HCT116 (cell line): ENCODE measurements around the gene NFKBIZ. TPM values are rescaled to one million over a fixed set of nuclear protein-coding genes. Genes with fewer than 3 reads are reported as not detected.

Source experiments
- ATAC-seq: fragments of 200-7000 bp; cut with Tn5 transposase; 2 replicates; pipeline ENCODE4 v1.9.1; 2020; ENCODE audit warnings: mild to moderate bottlenecking, moderate library complexity
- BruUV-seq: library from RNA; stranded (reverse); fragments of 400-500 nt; replicated peaks from 2 replicates; lab custom pipeline; 2021; lab: Mats Ljungman, UMichigan
- CTCF ChIA-PET: fragments of 300-600 bp; sonication (Branson Sonifier 250); formaldehyde crosslinking; loops from one replicate; lab custom pipeline; 2021; ENCODE audit warnings: antibody characterized with exemption; lab: Charles Lee
- POLR2A ChIA-PET: fragments of 300-600, 350-600 bp; sonication (Branson Sonifier 250); formaldehyde crosslinking; loops from one replicate; lab custom pipeline; 2021; ENCODE audit warnings: antibody characterized with exemption; lab: Charles Lee
- RAD21 ChIA-PET, 2 experiments: fragments of 300-600 bp; sonication (Branson Sonifier 250); formaldehyde crosslinking; loops; one replicate each; lab custom pipeline; 2023; ENCODE audit warnings: low total read pairs in 2 of 2; ENCODE audit not compliant: uncharacterized antibody in 2 of 2, unreplicated experiment in 2 of 2, low non-redundant PET in 1 of 2; lab: Charles Lee
- DNase-seq: peaks from one replicate; pipeline ENCODE4 v3.0.0-alpha.2; 2010; ENCODE audit warnings: low read depth, low spot score
- H2AFZ ChIP-seq: fragments of 200-600 bp; shearing (Covaris generic), sonication (generic); 2 replicates; pipeline ENCODE4 v1.6.1; 2017; ENCODE audit warnings: low read depth, mixed run types, mixed read lengths, antibody characterized with exemption, low read length; ENCODE audit not compliant: poor library complexity, severe bottlenecking
- H3K27ac ChIP-seq: 2 replicates; pipeline ENCODE4 v1.5.1; 2012; ENCODE audit warnings: low read depth, low read length
- H3K27me3 ChIP-seq: fragments of 200-600 bp; sonication (generic); 2 replicates; pipeline ENCODE4 v1.6.1; 2016; ENCODE audit warnings: mixed run types, low read length, mixed read lengths; ENCODE audit not compliant: insufficient read depth
- H3K36me3 ChIP-seq, 2 experiments: fragments of 200-500 bp in 1 of 2; fragments of 200-600 bp in 1 of 2; sonication (Bioruptor generic) in 1 of 2; sonication (generic) in 1 of 2; 2 replicates each; pipeline versions ENCODE4 v1.5.1 to v1.6.1; 2014 to 2016; ENCODE audit warnings: low read length in 2 of 2, inconsistent platforms in 1 of 2, mixed read lengths in 1 of 2, mixed run types in 1 of 2; ENCODE audit not compliant: insufficient read depth in 2 of 2, control insufficient read depth in 1 of 2
- H3K4me1 ChIP-seq, 2 experiments: fragments of 200-600 bp in 1 of 2; sonication (generic) in 1 of 2; 2 replicates each; pipeline versions ENCODE4 v1.5.1 to v1.6.1; 2012 to 2017; ENCODE audit warnings: low read length in 2 of 2, inconsistent platforms in 1 of 2, mild to moderate bottlenecking in 1 of 2, mixed read lengths in 1 of 2, mixed run types in 1 of 2, moderate library complexity in 1 of 2; ENCODE audit not compliant: insufficient read depth in 2 of 2, control insufficient read depth in 1 of 2
- H3K4me2 ChIP-seq: fragments of 200-600 bp; sonication (generic); 2 replicates; pipeline ENCODE4 v1.6.1; 2017; ENCODE audit warnings: mixed run types, low read length, mixed read lengths
- H3K4me3 ChIP-seq, 2 experiments: fragments of 200-600 bp in 1 of 2; sonication (generic) in 1 of 2; replicated peaks in 1 of 2; 2 replicates each; pipeline ENCODE4 v1.5.1; 2011 to 2016; ENCODE audit warnings: low read length in 2 of 2, control low read depth in 1 of 2, low read depth in 1 of 2, mild to moderate bottlenecking in 1 of 2, mixed read lengths in 1 of 2, mixed run types in 1 of 2
- H3K79me2 ChIP-seq: fragments of 200-600 bp; sonication (generic); 2 replicates; pipeline ENCODE4 v1.6.1; 2017; ENCODE audit warnings: mild to moderate bottlenecking, mixed run types, low read length, moderate library complexity, mixed read lengths; ENCODE audit not compliant: insufficient read depth
- H3K9ac ChIP-seq: fragments of 200-600 bp; sonication (generic); 2 replicates; pipeline ENCODE4 v1.6.1; 2016; ENCODE audit warnings: low read length, mixed read lengths
- H3K9me2 ChIP-seq: fragments of 200-600 bp; sonication (generic), shearing (Covaris generic); 2 replicates; pipeline ENCODE4 v1.6.1; 2017; ENCODE audit warnings: mixed run types, mild to moderate bottlenecking, moderate library complexity; ENCODE audit not compliant: insufficient read depth
- H3K9me3 ChIP-seq, 2 experiments: fragments of 200-500 bp in 1 of 2; fragments of 200-600 bp in 1 of 2; sonication (Bioruptor generic) in 1 of 2; sonication (generic) in 1 of 2; 2 replicates each; pipeline ENCODE4 v1.6.1; 2014 to 2017; ENCODE audit warnings: low read length in 2 of 2, mixed read lengths in 2 of 2, inconsistent platforms in 1 of 2, low read depth in 1 of 2, mild to moderate bottlenecking in 1 of 2, mixed run types in 1 of 2, moderate library complexity in 1 of 2; ENCODE audit not compliant: control insufficient read depth in 1 of 2, insufficient read depth in 1 of 2
- H4K20me1 ChIP-seq: fragments of 200-600 bp; sonication (generic), shearing (Covaris generic); 2 replicates; pipeline ENCODE4 v1.6.1; 2017; ENCODE audit warnings: mixed run types, mild to moderate bottlenecking, moderate library complexity; ENCODE audit not compliant: insufficient read depth
- CBX3 ChIP-seq: IDR thresholded peaks from 2 replicates; pipeline ENCODE4 v1.6.1; 2012; ENCODE audit warnings: low read depth
- EGR1 ChIP-seq: IDR thresholded peaks from 2 replicates; pipeline ENCODE4 v1.6.1; 2012; ENCODE audit warnings: low read depth
- EZH2 ChIP-seq: fragments of 200-600 bp; sonication (generic); IDR thresholded peaks from 2 replicates; pipeline ENCODE4 v1.6.1; 2017; ENCODE audit warnings: antibody characterized with exemption, mixed run types
- FOSL1 ChIP-seq: IDR thresholded peaks from 2 replicates; pipeline ENCODE4 v1.6.1; 2012; ENCODE audit warnings: low read depth
- TCF7L2 ChIP-seq: IDR thresholded peaks from 2 replicates; pipeline ENCODE4 v1.7.0; 2011; ENCODE audit warnings: borderline replicate concordance, inconsistent platforms; ENCODE audit not compliant: insufficient read depth, insufficient read length; ENCODE audit errors: extremely low read depth
- ZFX ChIP-seq: fragments of 450-650 bp; IDR thresholded peaks from 2 replicates; pipeline ENCODE4 v1.6.1; 2017
- ZNF274 ChIP-seq: fragments of 200-500 bp; sonication (Bioruptor generic); IDR thresholded peaks from 2 replicates; pipeline ENCODE4 v1.6.1; 2014; ENCODE audit warnings: mild to moderate bottlenecking, low read depth, low read length, inconsistent platforms
- intact Hi-C: fragments of 100-400 bp; cut with micrococcal nuclease; formaldehyde crosslinking; loops from 2 replicates; pipeline ENCODE4 v1.10.0; 2022
- total RNA-seq: library from RNA; stranded (reverse); gene quantifications from one replicate; pipeline ENCODE4 v1.2.1, GENCODE V29; 2021; ENCODE audit not compliant: unreplicated experiment
- TF ChIP-seq, protein P1 (sequence below): IDR thresholded peaks from 2 replicates; pipeline ENCODE4 v1.6.1; 2011; ENCODE audit warnings: mild to moderate bottlenecking, low read length, moderate library complexity; ENCODE audit not compliant: insufficient replicate concordance; ENCODE audit errors: extremely low read depth
- TF ChIP-seq, protein P2 (sequence below), 3 experiments: fragments of 200-600 bp in 1 of 3; sonication (generic) in 1 of 3; IDR thresholded peaks in 2 of 3; conservative IDR thresholded peaks in 1 of 3; 2 replicates each; pipeline ENCODE4 v1.5.1; 2012 to 2017; ENCODE audit warnings: low read depth in 2 of 3, low read length in 2 of 3, antibody characterized with exemption in 1 of 3, borderline replicate concordance in 1 of 3, control low read depth in 1 of 3, mild to moderate bottlenecking in 1 of 3, mixed read lengths in 1 of 3, mixed run types in 1 of 3, moderate library complexity in 1 of 3; ENCODE audit not compliant: insufficient read depth in 1 of 3
- TF ChIP-seq, protein P3 (sequence below): IDR thresholded peaks from 2 replicates; pipeline ENCODE4 v1.6.1; 2012

Gene NFKBIZ
- total RNA-seq, 1 experiment from 2014 or later, result 12.2 TPM

DNA sequence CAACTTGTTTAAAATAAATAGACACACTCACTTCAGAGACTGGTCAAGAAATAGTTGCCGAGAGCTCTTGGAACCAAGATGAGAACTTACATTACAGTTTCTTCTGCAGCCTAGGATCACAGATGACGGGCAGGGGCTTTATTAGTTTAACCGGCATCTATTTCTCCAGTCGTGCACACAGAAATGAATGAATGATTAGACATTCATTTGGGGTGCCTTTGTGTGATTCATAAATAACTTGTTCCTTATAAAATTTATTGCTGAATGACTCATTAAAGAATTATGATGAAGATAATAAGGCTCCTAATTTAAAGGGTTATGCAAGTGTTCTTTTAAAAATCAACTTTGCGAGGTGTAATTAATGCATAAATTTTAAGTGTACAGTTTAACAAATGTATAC lies 20.8 kb downstream of the NFKBIZ start (continued):
- TF ChIP-seq, protein P1, sequence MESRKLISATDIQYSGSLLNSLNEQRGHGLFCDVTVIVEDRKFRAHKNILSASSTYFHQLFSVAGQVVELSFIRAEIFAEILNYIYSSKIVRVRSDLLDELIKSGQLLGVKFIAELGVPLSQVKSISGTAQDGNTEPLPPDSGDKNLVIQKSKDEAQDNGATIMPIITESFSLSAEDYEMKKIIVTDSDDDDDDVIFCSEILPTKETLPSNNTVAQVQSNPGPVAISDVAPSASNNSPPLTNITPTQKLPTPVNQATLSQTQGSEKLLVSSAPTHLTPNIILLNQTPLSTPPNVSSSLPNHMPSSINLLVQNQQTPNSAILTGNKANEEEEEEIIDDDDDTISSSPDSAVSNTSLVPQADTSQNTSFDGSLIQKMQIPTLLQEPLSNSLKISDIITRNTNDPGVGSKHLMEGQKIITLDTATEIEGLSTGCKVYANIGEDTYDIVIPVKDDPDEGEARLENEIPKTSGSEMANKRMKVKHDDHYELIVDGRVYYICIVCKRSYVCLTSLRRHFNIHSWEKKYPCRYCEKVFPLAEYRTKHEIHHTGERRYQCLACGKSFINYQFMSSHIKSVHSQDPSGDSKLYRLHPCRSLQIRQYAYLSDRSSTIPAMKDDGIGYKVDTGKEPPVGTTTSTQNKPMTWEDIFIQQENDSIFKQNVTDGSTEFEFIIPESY, result no peak
- TF ChIP-seq EZH2 (no peak), FOSL1 (no peak)
- TF ChIP-seq, protein P2, sequence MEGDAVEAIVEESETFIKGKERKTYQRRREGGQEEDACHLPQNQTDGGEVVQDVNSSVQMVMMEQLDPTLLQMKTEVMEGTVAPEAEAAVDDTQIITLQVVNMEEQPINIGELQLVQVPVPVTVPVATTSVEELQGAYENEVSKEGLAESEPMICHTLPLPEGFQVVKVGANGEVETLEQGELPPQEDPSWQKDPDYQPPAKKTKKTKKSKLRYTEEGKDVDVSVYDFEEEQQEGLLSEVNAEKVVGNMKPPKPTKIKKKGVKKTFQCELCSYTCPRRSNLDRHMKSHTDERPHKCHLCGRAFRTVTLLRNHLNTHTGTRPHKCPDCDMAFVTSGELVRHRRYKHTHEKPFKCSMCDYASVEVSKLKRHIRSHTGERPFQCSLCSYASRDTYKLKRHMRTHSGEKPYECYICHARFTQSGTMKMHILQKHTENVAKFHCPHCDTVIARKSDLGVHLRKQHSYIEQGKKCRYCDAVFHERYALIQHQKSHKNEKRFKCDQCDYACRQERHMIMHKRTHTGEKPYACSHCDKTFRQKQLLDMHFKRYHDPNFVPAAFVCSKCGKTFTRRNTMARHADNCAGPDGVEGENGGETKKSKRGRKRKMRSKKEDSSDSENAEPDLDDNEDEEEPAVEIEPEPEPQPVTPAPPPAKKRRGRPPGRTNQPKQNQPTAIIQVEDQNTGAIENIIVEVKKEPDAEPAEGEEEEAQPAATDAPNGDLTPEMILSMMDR (IDR thresholded peaks at IDR 0.05 in 2 of 3, conservative IDR thresholded peaks at IDR 0.05 in 1 of 3; ENCODE audit: borderline replicate concordance in 1 of 3, insufficient read depth in 1 of 3, low read depth in 2 of 3, low read length in 2 of 3), result no peak

DNA sequence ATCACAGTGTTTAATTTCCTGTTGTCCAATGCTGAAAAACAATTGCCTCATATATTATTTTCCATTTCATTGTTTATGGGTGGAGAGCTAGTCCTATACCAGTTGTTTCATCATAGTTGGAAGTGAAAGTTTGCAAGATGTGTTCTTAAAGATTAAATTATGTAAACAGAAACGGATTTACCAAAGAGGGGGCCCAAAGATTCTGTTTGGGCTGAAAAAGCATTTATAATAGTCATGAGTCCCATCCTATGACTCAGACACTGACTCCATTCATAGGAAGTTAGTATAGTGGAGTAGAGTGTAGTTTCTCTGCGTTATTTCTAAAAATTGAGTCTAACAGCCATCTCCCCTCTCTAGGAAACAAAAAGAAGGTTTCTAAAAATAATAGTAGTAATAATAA lies 24.3 kb downstream of the NFKBIZ start:
- H3K4me2 ChIP-seq, result no peak overlapping the region
- POLR2A ChIA-PET, result no interaction called here

More for the DNA sequence above, 24.3 kb downstream of the NFKBIZ start:
- ATAC-seq (no peak), DNase-seq (no peak)
- BruUV-seq, result no TSS peak
- Histone ChIP-seq H3K27me3 (no peaks in the 10 kb centered on the region), H3K36me3 (no peaks in the 10 kb centered on the region), H3K9ac (no peak overlapping the region), H4K20me1 (no peaks in the 10 kb centered on the region), H2AFZ (no peak overlapping the region), H3K4me1 (peaks cover 5 to 6% of the 10 kb centered on the region in 2 experiments), H3K27ac (no peak overlapping the region), H3K4me3 (no peak overlapping the region), H3K9me2 (no peaks in the 10 kb centered on the region), H3K9me3 (no peaks in the 10 kb centered on the region), H3K79me2 (no peaks in the 10 kb centered on the region)
- intact Hi-C loops, result no loop called here
- ChIA-PET RAD21 (no interaction called here), CTCF (no interaction called here)
- no peak for TF ChIP-seq TCF7L2
- TF ChIP-seq ZFX, result no peak
- TF ChIP-seq, protein P2 (IDR thresholded peaks at IDR 0.05 in 2 of 3, conservative IDR thresholded peaks at IDR 0.05 in 1 of 3; ENCODE audit: borderline replicate concordance in 1 of 3, insufficient read depth in 1 of 3, low read depth in 2 of 3, low read length in 2 of 3), result no peak
- TF ChIP-seq, protein P3, sequence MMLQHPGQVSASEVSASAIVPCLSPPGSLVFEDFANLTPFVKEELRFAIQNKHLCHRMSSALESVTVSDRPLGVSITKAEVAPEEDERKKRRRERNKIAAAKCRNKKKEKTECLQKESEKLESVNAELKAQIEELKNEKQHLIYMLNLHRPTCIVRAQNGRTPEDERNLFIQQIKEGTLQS, result no peak
- no peak for TF ChIP-seq EGR1
- no peak for TF ChIP-seq CBX3
- TF ChIP-seq ZNF274, result no peak
